ENCODE results near the gene RBFOX2. TPM values are rescaled to one million over a fixed set of nuclear protein-coding genes. Genes with fewer than 3 reads are reported as not detected.
"Not testable (repeated sequence)": the region's sequence is repeated elsewhere in the genome, so short reads cannot be mapped to it uniquely, and the experiment has no call there.

Gene RBFOX2, protein sequence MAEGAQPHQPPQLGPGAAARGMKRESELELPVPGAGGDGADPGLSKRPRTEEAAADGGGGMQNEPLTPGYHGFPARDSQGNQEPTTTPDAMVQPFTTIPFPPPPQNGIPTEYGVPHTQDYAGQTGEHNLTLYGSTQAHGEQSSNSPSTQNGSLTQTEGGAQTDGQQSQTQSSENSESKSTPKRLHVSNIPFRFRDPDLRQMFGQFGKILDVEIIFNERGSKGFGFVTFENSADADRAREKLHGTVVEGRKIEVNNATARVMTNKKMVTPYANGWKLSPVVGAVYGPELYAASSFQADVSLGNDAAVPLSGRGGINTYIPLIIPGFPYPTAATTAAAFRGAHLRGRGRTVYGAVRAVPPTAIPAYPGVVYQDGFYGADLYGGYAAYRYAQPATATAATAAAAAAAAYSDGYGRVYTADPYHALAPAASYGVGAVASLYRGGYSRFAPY
- total RNA-seq, result 83.1 and 89.4 TPM in 2 replicates

DNA sequence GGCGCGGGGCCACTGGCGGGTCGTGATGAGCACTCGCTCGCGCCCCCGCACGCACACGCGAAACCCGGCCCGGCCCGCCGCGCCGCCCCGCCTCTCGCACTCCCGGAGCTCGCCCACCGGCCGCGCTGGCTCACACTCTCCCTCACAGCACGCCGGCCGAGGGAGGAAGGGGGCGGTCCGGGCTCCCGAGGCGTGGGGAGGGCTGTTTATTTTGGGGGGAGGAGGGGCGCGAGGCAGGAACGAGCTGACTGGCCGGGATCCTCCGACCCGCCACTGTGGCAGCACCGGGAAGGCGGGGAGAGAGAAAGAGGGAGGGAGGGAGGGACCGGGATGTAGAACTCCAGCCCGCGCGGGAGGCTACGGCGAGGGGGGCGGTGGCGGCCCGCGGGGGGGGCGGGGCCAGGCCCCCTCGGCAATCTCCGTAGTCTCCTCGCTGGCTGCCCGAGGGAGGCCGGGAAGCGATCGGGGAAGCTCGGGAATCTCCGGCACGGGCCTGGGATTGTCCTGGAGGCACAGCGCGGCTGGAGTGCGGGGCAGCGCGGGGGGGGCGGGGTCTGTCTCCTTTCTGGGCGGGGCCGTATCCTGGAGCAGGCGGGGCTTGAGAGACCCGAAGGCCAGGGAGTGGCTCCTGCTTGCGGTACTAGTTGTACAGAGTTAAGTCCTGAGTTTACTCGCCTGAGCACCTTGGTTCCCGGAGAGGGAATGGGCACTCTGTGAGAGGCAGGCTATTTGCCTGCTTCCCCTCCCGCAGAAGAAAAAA, at the start of gene RBFOX2:
RBFOX2 (minus strand) TSS at position 179 of the 760 bp plus-strand sequence. CDS start 399 bp downstream, outside the sequence.
- DNase-seq (ENCODE audit: low read depth in 2 of 2), result peak; percentile 96 to 97

DNA sequence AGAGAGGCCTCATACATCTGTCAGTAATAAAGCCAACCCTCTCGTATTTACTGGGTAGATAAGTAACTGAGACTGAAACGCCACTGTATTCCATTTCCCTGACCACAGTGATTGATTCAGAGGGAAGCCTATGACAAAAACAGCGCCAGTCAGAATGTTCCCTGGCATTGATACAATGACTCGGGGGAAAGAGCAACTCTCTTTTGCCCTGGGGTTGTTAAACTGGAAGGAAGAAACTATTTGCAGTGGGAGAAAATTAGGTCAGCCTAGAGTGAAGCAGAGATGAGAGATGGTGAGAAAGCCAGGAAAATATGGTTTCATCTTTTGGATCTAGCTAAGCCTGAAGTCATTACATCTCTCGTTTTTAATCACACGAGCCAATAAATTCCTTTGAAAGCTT, 48.6 kb upstream of the RBFOX2 start:
- DNase-seq (ENCODE audit: low read depth in 2 of 2), result peak in 1 of 2 donors; percentile 29

DNA sequence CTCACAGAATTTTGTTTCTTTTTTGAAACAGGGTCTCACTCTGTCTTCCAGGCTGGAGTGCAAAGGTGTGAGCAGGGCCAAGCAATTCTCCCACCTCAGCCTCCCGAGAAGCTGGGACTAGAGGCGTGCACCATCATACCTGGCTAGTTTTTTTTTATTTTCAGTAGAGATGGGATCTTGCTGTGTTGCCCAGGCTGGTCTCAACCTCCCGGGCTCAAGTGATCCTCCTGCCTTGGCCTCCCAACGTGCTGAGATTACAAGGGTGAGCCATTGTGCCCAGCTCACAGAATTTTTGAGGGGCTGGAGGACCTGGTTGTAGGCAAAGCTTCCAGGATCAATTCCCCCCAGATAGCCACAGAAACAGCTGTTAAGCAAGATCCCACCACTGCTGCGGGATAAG, 47.1 kb upstream of the RBFOX2 start:
- DNase-seq (ENCODE audit: low read depth in 2 of 2), result no peak

DNA sequence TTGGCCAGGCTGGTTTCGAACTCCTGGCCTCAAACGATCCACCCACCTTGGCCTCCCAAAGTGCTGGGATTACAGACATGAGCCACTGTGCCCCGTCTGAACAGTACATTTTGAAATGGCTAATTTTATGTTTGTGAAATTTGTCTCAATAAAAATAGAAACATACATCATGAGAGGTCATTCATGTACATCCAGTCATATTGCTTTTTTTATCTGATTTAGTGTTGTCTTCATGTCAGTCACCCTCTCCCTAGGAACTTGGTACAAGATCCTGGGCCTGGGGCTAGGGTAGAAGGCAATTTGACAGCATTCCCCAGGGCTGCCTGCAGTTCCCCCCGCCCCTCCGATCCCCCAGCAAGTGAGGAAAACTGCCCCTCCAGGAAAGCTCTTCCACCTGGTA, 46.6 kb upstream of the RBFOX2 start:
- no peak for DNase-seq (ENCODE audit: low read depth in 2 of 2)

DNA sequence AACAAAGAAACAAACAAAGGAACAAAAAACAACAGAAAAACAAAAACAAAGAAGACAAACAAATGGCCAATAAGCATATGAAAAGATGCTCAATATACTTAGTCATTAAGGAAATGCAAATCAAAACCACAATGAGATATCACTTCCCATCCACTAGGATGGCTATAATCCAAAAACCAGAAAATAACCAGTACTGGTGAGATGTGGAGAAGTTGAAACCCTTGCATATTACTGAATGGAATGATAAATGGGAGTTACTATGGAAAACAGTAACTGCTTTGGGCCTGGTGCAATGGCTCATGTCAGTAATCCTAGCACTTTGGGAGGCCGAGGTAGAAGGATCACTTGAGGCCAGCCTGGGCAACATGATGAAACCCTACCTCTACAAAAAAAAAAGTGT, 44.9 kb upstream of the RBFOX2 start:
- DNase-seq (ENCODE audit: low read depth in 2 of 2), result peak in 1 of 2 donors; percentile 49

DNA sequence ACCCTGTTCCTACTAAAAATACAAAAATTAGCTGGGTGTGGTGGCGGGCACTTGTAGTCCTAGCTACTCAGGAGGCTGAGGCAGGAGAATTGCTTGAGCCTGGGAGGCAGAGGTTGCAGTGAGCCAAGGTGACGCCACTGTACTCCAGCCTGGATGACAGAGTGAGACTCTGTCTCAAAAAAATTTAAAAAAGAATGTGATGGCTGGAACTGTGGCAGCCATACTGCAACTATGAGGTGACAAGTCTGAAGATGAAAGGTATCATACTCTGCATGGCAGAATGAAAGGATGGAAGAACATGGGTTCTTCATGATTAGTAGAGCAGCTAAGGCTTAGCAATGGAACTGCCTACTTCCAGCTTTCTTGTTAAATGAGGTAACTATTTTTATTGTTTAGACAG, 42.0 kb upstream of the RBFOX2 start:
- not testable (repeated sequence) for DNase-seq (ENCODE audit: low read depth in 2 of 2)

DNA sequence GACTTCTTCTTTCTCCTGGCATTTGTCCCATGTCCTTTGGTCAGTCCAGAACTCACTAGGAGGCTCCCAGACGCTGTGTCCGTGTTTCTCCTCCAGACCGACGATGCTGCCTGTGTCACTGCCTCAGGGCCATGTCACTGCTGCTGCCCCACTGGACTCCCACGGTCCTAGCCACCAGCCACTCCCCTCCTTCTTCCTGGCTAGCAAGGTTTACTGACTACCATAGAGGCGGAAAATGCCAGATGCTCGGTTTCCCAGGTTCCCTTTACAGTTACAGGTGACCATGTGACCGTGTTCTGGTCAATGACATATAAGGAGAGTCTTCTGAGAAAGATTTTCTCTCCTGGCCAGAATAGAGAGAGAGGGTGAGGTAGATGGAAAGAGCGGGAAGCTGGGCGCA, 40.7 kb upstream of the RBFOX2 start:
- DNase-seq (ENCODE audit: low read depth in 2 of 2), result no peak

DNA sequence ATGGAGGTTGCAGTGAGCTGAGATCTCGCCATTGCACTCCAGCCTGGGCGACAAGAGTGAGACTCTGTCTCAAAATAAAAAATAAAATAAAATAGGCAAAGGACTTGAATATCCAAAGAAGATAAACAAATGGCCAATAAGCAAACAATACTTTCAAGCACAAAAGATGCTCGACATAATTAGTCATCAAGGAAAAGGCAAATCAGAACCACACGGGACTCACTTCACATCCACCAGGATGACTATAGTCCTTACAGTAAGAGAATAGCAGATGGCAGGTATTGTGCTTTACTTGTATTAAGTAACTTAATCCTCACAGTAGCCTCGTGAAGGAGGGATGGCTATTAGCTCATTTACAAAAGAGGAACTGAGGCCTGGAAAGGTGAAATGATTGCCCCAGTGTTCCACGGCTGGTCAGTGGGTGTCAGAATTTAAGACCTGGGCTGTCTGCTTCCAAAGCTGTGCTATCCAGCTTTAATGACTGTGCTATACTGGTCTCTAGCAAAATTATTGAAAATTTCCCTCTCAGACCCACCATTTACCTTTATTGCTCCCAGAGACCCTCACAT, 40.2 kb upstream of the RBFOX2 start:
- DNase-seq (ENCODE audit: low read depth in 2 of 2), result peak in 1 of 2 donors; percentile 12

DNA sequence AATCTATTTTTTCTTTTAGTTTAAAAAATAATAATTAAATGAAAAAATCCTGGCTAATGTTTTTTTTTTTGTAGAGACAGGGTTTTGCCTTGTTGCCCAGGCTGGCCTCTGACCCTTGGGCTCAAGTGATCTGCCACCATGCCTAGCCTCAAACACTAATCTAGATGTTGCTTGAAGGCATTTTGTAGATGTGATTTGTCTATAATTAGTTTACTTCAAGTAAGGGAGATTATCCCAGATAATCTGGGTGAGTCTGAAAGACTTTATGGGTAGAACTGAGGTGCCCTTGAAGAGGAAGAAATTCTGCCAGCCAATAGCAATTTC, 38.6 kb upstream of the RBFOX2 start:
- DNase-seq (ENCODE audit: low read depth in 2 of 2), result no peak

DNA sequence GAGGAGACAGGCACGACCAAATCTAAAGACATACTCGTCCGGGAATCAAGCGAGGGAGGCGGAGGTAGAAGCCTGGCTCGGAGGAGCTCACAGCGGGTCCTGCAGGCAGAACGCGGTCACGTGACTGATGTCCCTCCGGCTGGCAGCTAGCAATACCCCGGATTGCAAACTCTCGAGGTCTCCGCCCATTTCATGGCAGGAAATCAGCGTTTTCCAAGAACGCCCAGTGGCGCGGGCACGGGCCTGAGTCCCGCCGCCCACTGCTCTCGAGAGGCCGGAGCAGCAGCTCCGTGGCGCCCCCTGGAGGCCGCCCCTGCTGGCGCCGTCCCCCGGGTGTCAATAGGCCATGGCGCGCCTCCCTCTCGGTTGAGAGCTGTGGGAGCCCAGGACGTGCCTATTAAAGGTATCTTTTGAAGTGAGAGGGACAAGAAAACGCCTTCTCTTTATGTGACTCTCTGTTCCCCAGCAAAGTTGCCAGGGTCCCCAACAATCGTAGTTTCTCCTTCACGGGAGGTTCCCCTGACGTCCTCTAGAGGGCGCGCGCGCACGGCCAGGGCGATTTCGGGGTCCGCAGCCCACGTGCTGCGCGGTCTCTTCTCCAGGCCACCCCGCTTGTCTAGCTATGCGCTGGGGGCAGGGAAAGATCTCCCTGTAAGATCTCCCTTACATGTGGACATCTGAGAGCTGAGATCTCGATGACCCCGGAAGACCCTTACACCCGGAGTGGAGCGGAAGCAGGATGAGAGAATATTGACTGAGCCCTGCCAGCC, 37.3 kb upstream of the RBFOX2 start:
- DNase-seq (ENCODE audit: low read depth in 2 of 2), result peak; percentile 89 to 93

DNA sequence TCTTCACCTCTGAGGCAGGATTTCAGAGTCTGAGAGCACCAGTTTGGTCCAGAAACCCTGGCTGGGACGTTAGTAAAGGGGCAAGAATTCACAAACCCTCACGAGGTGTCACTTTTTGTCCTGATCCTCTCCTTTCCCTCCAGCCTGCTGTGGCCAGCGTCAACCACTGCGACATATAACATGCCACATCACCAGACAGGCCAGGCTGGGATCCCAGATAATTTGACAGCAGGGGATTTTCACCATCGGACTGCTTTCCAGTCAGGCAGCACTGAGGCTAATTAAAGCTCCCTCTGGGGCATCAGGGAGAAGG, 36.8 kb upstream of the RBFOX2 start:
- no peak for DNase-seq (ENCODE audit: low read depth in 2 of 2)

DNA sequence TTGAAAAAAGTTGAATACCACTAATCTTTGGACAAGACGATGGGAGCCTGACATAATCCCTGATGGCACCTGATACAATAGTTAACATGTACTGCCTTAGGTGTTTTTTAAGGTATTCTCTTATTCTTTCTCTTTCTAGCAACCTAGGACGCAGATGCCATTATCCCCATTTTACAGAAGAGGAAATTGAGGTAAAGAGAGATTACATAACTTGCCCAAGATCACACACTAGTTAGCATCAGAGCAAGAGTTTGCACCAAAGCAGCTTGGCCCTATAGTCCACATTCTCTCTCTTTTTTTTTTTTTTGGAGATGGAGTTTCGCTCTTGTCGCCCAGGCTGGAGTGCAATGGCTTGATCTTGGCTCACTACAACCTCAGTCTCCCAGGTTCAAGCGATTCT, 35.7 kb upstream of the RBFOX2 start:
- DNase-seq (ENCODE audit: low read depth in 2 of 2), result no peak

DNA sequence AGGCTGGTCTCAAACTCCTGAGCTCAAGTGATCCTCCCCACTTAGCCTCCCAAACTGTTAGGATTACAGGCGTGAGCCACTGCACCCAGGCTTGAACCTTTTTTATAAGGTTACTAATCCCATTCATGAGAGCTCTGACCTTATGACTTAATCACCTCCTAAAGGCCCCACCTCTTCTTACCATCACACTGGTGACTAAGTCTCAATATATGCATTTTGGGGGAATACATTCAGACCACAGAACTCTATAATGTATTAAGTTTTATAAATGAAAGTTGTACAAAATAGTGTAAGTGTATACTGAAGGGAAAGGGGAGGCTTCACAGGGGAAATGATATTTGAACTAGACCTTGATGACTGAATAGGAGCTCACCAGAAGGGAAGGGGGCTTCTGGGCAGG, 28.4 kb upstream of the RBFOX2 start:
- DNase-seq (ENCODE audit: low read depth in 2 of 2), result no peak

DNA sequence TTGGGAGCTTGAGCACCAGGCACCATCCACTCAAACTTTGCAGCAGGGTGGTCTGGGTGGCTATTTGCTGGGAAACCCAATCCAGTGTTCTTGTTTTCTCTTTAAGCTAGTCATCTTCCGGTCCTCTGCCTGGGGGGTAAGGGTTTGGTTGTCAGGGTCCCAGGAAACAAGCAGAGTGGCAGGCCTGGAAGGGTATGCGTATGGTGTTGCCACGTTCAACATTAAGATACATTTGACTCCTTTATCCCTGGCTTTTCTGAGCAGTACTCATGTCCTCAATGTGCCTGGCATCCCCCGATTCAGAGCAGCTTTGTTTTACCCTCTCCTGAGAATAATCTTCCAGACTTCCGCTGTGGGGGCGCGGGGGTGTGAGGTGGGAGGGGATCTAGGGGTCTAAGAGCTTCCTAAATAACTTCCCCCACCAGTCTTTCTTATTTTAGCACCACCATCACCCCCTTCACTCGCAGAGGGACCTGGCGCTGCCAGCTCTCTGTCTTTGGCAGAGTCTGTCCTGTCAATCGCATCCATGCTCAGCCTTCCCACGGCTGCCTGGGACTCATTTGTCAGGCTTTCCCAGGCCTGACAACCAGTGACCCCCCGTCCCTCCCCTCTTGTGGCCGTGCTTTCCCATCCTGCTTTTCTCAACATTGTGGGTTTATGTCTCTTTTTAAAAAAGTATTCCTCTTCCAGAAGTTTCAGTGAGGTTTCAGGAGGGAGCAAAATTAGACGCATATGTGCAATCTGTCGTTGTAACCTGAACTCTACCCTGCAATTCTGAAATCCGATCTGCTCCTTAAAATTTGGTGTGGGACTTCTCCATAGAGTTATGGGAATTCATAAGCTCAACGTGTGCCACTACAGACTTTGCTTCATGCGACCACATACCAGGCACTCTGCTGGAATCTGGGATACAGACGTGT, 27.0 kb upstream of the RBFOX2 start:
- no peak for DNase-seq (ENCODE audit: low read depth in 2 of 2)

DNA sequence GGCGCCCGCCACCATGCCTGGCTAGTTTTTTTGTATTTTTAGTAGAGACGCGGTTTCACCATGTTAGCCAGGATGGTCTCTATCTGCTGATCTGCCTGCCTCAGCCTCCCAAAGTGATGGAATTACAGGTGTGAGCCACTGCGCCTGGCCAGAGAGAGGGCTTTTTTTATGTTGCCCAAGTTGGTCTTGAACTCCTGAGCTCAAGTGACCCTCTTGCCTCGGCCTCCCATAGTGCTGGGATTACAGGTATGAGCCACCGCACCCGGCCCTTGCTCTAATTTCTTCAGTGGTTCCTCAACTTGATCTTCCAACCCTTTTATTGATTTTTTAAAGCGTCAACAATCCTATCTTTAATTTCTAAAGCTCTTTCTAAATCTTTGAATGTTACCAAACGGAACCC, 25.8 kb upstream of the RBFOX2 start:
- DNase-seq (ENCODE audit: low read depth in 2 of 2), result not testable (repeated sequence)

DNA sequence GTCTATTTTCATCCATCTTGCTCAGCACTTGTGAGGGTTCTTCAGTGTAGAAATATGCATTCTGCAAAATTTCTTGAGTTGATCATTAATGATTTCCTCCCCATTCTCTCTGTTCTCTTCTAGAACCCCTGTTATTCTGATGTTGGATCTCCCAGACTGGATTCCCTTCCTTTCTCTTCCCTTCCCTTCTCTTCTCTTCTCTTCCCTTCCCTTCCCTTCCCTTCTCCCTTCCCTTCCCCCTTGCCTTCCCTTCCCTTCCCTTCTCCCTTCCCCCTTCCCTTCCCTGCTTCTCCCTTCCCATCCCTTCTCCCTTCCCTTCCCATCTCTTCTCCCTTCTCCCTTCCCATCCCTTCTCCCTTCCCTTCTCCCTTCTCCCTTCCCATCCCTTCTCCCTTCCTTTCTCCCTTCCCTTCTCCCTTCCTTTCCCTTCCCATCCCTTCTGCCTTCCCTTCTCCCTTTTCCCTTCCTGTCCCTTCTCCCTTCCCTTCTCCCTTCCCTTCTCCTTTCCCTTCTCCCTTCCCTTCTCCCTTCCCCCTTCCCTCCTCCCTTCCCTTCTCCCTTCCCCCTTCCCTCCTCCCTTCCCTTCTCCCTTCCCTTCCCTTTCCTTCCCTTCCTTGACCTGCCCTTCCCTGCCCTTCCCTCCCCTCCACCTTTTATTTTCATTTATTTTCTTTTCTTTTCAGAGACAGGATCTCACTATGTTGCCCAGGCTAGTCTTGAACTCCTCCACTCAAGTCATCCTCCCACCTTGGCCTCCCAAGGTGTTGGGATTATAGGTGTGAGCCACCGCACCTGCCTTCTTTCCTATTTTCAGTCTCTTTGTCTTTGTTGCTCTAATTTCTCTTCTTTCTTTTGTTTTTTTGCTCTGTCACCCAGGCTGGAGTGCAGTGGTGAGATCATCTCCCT, 24.9 kb upstream of the RBFOX2 start:
- no peak for DNase-seq (ENCODE audit: low read depth in 2 of 2)

DNA sequence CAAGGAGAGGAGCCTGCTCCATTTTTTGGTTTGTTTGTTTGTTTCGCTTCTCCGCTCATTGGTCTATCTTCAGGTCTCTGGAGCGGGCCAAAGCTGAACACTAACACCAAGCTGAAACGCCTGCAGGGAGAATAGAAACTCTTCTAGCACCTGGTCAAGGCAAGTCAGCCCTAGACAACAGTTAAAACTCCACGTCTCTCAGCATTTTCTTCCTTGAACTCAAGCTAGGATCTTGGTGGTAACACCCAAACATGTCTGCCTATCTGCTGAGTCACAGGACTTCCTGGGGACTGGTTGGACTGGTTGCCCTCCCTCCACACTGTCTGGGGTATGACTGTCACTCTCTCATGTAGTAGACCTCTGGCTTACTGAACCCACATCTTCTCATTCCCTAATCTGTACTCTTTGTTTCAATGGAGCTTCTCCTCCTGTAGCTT, 23.9 kb upstream of the RBFOX2 start:
- peak in 1 of 2 donors; percentile 49 for DNase-seq (ENCODE audit: low read depth in 2 of 2)

DNA sequence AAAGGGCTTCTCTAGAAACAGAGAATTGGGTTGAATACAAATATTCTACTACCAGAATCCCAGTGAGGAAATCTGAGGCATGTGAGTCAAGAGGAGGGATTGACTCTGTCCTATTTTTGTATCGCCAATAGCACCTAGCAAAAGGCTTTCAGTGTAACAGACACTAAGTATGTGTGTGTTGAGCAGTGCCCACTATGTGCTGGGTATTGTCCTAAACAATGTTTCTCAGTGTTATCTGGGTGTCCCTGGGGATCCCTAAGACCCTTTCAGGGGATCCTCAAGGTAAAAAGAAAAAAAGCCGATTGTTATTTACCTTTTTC, 21.0 kb upstream of the RBFOX2 start:
- DNase-seq (ENCODE audit: low read depth in 2 of 2), result no peak

DNA sequence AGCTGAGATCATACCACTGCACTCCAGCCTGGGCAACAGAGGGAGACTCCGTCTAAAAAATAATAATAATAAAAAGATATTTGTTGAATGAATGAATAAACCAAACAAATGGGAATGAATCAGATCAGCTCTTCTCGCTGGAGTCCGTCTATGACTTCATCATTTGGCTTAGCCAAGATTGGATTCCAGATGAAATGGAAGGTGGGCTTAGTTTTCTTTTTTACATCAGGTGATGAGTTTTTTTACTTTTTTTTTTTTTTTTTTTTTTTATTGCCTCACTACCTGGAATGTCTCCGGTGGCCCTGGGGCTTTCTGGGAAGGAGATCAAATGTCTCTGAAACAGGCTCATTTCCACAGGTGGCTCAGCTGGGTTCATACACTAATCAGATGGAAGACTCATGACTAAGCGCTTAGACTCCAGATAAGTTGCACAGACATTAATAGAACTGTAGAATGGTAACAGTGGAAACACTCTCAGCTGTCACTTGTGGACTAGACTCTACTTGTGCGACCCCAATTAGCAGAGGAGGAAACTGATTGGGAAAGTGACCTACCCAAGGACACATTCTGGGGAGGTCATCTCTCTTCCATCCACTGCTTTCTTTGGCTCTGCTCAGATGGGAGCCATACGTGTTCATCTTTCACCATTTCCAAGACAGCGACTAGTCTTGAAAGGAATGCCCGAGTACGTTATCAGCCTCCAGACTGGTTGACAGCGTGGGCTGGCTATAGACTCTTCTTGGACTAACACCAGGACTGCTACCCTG, 20.5 kb upstream of the RBFOX2 start:
- no peak for DNase-seq (ENCODE audit: low read depth in 2 of 2)
